ENCODE data around the gene ADO. TPM values are rescaled to one million over a fixed set of nuclear protein-coding genes. Genes with fewer than 3 reads are reported as not detected.

Gene ADO
- total and polyA plus RNA-seq, 2 of the 13 experiments (the other 11 are each of a cell fraction or from before 2014, with no cell fraction given), result 8.9 to 15.9 TPM

DNA sequence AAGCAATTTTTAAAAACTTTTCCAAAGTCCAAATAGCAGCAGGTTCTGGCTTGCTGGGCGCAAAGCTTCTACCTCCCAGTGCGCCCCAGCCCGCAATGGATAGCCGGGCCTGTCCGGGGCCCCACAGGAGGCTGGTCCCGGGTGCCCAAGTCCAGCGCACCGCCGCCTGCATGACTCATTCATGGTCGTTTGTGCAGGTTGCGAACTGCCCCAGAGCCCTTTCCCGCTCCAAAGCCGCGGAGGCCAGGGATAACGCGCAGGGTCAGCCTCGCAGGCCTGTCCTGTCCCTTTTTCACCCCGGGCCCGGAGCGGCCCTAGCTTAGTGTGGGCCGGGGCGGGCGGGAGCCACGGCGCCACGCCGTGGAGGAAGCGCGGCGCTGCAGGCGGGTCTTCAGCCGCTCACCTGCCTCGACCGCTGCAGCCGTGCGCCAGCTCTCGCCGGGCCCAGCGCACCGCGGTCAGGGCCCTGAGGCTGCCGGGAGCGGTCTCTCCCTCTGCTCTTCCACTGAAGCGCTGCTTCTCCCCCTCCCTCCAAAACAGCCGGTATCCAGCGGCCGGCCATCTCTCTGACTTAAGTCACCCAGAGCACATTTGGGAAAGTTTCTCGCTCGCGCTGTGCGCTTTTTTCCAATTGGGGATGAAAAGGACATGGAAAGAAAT lies 13.4 kb downstream of the ADO start (continued):
- peak; percentile 37; the same call in 1 of the 2 replicates for TF ChIP-seq ZNF788 (CRISPR knock-in tag; IDR thresholded peaks at IDR 0.05; ENCODE audit: borderline replicate concordance)
- TF ChIP-seq SAP130 (CRISPR knock-in tag; IDR thresholded peaks at IDR 0.05; ENCODE audit: low read depth), result peak; percentile 51; the same call in 1 of the 2 replicates
- TF ChIP-seq CBX5 (CRISPR knock-in tag; IDR thresholded peaks at IDR 0.05; ENCODE audit: borderline replicate concordance), result peak; percentile 67; the same call in 1 of the 2 replicates
- TF ChIP-seq CCDC6 (CRISPR knock-in tag; IDR thresholded peaks at IDR 0.05), result peak; percentile 78; the same call in 1 of the 2 replicates
- no peak for TF ChIP-seq MAZ (IDR thresholded peaks at IDR 0.05; ENCODE audit: borderline replicate concordance, low read depth, low read length)
- peak; percentile 44; the same call in 1 of the 2 replicates for TF ChIP-seq MAZ (CRISPR knock-in tag; IDR thresholded peaks at IDR 0.05; ENCODE audit: low read depth)
- peak; percentile 55; the same call in 1 of the 2 replicates for TF ChIP-seq MTF2 (CRISPR knock-in tag; IDR thresholded peaks at IDR 0.05; ENCODE audit: borderline replicate concordance)
- 0 out of 2 replicates have a peak, but pooled peaks have one; percentile 59 for TF ChIP-seq CC2D1A (CRISPR knock-in tag; IDR thresholded peaks at IDR 0.05)
- peak; percentile 28; the same call in 1 of the 2 replicates for TF ChIP-seq BCL6 (CRISPR knock-in tag; IDR thresholded peaks at IDR 0.05)
- TF ChIP-seq, protein P1, sequence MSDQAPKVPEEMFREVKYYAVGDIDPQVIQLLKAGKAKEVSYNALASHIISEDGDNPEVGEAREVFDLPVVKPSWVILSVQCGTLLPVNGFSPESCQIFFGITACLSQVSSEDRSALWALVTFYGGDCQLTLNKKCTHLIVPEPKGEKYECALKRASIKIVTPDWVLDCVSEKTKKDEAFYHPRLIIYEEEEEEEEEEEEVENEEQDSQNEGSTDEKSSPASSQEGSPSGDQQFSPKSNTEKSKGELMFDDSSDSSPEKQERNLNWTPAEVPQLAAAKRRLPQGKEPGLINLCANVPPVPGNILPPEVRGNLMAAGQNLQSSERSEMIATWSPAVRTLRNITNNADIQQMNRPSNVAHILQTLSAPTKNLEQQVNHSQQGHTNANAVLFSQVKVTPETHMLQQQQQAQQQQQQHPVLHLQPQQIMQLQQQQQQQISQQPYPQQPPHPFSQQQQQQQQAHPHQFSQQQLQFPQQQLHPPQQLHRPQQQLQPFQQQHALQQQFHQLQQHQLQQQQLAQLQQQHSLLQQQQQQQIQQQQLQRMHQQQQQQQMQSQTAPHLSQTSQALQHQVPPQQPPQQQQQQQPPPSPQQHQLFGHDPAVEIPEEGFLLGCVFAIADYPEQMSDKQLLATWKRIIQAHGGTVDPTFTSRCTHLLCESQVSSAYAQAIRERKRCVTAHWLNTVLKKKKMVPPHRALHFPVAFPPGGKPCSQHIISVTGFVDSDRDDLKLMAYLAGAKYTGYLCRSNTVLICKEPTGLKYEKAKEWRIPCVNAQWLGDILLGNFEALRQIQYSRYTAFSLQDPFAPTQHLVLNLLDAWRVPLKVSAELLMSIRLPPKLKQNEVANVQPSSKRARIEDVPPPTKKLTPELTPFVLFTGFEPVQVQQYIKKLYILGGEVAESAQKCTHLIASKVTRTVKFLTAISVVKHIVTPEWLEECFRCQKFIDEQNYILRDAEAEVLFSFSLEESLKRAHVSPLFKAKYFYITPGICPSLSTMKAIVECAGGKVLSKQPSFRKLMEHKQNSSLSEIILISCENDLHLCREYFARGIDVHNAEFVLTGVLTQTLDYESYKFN (CRISPR knock-in tag; conservative IDR thresholded peaks at IDR 0.05), result no peak
- TF ChIP-seq YEATS4 (CRISPR knock-in tag; IDR thresholded peaks at IDR 0.05; ENCODE audit: borderline replicate concordance), result no peak
- TF ChIP-seq ZNF446 (CRISPR knock-in tag; IDR thresholded peaks at IDR 0.05), result 0 out of 2 replicates have a peak, but pooled peaks have one; percentile 45
- peak; percentile 85; the same call in 1 of the 2 replicates for TF ChIP-seq KDM2A (CRISPR knock-in tag; IDR thresholded peaks at IDR 0.05; ENCODE audit: borderline replicate concordance, low read depth)
- no peak for TF ChIP-seq RCOR2 (CRISPR knock-in tag; IDR thresholded peaks at IDR 0.05)
- TF ChIP-seq MTA1 (CRISPR knock-in tag; IDR thresholded peaks at IDR 0.05; ENCODE audit: borderline replicate concordance), result no peak
- TF ChIP-seq, protein P2, sequence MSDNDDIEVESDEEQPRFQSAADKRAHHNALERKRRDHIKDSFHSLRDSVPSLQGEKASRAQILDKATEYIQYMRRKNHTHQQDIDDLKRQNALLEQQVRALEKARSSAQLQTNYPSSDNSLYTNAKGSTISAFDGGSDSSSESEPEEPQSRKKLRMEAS (IDR thresholded peaks at IDR 0.05), result peak; percentile 51; the same call in 1 of the 2 replicates
- TF ChIP-seq, protein P3, sequence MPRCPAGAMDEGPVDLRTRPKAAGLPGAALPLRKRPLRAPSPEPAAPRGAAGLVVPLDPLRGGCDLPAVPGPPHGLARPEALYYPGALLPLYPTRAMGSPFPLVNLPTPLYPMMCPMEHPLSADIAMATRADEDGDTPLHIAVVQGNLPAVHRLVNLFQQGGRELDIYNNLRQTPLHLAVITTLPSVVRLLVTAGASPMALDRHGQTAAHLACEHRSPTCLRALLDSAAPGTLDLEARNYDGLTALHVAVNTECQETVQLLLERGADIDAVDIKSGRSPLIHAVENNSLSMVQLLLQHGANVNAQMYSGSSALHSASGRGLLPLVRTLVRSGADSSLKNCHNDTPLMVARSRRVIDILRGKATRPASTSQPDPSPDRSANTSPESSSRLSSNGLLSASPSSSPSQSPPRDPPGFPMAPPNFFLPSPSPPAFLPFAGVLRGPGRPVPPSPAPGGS (CRISPR knock-in tag; IDR thresholded peaks at IDR 0.05), result 0 out of 2 replicates have a peak, but pooled peaks have one; percentile 25
- TF ChIP-seq KDM4B (CRISPR knock-in tag; IDR thresholded peaks at IDR 0.05), result 0 out of 2 replicates have a peak, but pooled peaks have one; percentile 34
